Measurements from ENCODE around the gene INTS11. TPM values are rescaled to one million over a fixed set of nuclear protein-coding genes. Genes with fewer than 3 reads are reported as not detected.

The INTS11 gene
- total and polyA plus RNA-seq, 2 of the 13 experiments (the other 11 are each of a cell fraction or from before 2014, with no cell fraction given): 52.8 to 94.8 TPM

GRCh38 chr1:1340185-1340584, 15.7 kb upstream of the INTS11 start:
- peaks cover 13 to 26% of the 10 kb centered on the region in 2 experiments for H3K36me3 ChIP-seq (replicated peaks in 1 of 2; ENCODE audit: control insufficient read depth in 1 of 2, insufficient read depth in 2 of 2, low read length in 2 of 2)
- no peak for FAIRE-seq
- WGBS (ENCODE audit: low lambda C conversion rate): 96% methylated on average over 23 of the region's 23 CpGs
- TF ChIP-seq MIER2 (CRISPR knock-in tag; IDR thresholded peaks at IDR 0.05) (no peak), TAF15 (IDR thresholded peaks at IDR 0.05; ENCODE audit: low read depth, low read length, poor library complexity, severe bottlenecking) (no peak), ADNP (CRISPR knock-in tag; IDR thresholded peaks at IDR 0.05) (no peak), AFF4 (CRISPR knock-in tag; IDR thresholded peaks at IDR 0.05) (no peak), STAG1 (CRISPR knock-in tag; IDR thresholded peaks at IDR 0.05) (no peak), GTF3A (CRISPR knock-in tag; conservative IDR thresholded peaks at IDR 0.05) (no peak), JUND (CRISPR knock-in tag; IDR thresholded peaks at IDR 0.05) (no peak), FIP1L1 (IDR thresholded peaks at IDR 0.05; ENCODE audit: borderline replicate concordance, insufficient read depth, low read depth, low read length) (no peak), PTBP1 (IDR thresholded peaks at IDR 0.05; ENCODE audit: low read depth, low read length, poor library complexity, severe bottlenecking) (no peak), ZNF660 (CRISPR knock-in tag; IDR thresholded peaks at IDR 0.05; ENCODE audit: borderline replicate concordance, low read depth) (no peak), ZNF747 (CRISPR knock-in tag; IDR thresholded peaks at IDR 0.05; ENCODE audit: borderline replicate concordance) (no peak), EHMT2 (IDR thresholded peaks at IDR 0.05; ENCODE audit: borderline replicate concordance, low read depth, low read length) (no peak), YY1 (IDR thresholded peaks at IDR 0.05; ENCODE audit: insufficient read depth, insufficient replicate concordance, low read depth, low read length) (no peak)
- TF ChIP-seq, protein P1, sequence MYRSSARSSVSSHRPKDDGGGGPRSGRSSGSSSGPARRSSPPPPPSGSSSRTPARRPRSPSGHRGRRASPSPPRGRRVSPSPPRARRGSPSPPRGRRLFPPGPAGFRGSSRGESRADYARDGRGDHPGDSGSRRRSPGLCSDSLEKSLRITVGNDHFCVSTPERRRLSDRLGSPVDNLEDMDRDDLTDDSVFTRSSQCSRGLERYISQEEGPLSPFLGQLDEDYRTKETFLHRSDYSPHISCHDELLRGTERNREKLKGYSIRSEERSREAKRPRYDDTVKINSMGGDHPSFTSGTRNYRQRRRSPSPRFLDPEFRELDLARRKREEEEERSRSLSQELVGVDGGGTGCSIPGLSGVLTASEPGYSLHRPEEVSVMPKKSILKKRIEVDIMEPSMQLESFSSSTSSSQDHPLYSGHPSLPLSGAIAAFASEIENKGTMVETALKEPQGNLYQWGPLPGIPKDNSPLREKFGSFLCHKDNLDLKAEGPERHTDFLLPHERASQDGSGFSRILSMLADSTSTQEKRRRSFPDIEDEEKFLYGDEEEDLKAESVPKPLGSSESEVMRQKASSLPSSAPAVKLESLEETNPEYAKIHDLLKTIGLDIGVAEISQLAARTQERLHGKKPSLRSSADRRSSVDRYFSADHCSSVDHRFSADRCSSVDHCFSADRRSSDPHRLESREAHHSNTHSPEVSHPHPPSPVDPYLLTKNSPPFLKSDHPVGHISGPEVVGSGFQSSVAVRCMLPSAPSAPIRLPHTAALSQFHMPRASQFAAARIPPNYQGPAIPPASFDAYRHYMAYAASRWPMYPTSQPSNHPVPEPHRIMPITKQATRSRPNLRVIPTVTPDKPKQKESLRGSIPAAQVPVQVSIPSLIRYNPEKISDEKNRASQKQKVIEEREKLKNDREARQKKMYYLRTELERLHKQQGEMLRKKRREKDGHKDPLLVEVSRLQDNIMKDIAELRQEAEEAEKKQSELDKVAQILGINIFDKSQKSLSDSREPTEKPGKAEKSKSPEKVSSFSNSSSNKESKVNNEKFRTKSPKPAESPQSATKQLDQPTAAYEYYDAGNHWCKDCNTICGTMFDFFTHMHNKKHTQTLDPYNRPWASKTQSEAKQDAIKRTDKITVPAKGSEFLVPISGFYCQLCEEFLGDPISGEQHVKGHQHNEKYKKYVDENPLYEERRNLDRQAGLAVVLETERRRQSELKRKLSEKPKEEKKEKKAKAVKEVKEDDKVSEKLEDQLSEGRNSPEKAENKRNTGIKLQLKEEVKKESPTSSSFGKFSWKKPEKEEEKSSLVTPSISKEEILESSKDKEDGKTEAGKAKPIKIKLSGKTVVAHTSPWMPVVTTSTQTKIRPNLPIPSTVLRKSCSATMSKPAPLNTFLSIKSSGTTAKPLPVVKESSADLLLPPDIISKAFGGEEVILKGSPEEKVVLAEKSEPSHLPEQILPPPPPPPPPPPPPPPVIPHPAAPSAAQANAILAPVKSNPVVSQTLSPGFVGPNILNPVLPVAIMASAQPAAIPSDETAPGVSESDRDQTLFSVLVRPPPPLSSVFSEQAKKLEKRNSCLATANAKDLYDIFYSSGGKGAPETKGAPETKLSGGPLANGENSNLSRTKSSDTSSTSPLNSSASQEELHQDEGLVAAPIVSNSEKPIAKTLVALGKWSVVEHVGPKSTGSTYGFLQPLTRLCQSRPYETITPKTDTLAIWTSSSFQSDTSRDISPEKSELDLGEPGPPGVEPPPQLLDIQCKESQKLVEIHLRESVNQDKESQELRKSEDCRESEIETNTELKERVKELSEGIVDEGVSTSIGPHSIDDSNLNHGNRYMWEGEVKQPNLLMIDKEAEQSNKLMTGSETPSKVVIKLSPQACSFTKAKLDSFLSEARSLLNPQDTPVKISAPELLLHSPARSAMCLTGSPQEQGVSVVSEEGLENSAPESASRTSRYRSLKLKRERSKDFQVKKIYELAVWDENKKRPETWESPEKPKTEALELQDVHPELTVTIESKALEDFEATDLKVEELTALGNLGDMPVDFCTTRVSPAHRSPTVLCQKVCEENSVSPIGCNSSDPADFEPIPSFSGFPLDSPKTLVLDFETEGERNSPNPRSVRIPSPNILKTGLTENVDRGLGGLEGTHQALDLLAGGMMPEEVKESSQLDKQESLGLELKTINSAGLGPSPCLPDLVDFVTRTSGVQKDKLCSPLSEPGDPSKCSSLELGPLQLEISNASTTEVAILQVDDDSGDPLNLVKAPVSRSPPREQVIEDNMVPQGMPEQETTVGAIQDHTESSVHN (CRISPR knock-in tag; IDR thresholded peaks at IDR 0.05): no peak

More at GRCh38 chr1:1340185-1340584, 15.7 kb upstream of the INTS11 start:
- peaks cover 18% of the 10 kb centered on the region for H3K4me1 ChIP-seq (ENCODE audit: insufficient read depth, low read length)
- peaks cover 13% of the 10 kb centered on the region for H3K79me2 ChIP-seq (ENCODE audit: insufficient read depth, low read length)
- no peak overlapping the region for H3K27ac ChIP-seq (ENCODE audit: extremely low read length, insufficient read depth, low read length)
- ATAC-seq (no peak), DNase-seq (ENCODE audit: low spot score) (no peak)
- POLR2A ChIA-PET: no interaction called here
- in situ Hi-C loops (cut with HindIII; ENCODE audit: extremely low pct_ligation_motif_present, low pct_unique_long_range_greater_than_20kb) (no loop called here), intact Hi-C loops (cut with micrococcal nuclease; ENCODE audit: unreplicated experiment) (no loop called here)
- H3K27me3 ChIP-seq (ENCODE audit: control insufficient read depth in 1 of 2, insufficient read depth in 2 of 2, low read length in 2 of 2): no peaks in the 10 kb centered on the region
- BruUV-seq (replicated peaks): no TSS peak
- H4K20me1 ChIP-seq (ENCODE audit: insufficient read depth, low read length): peaks cover 12% of the 10 kb centered on the region; the same call in 1 of the 2 replicates
- H2AFZ ChIP-seq (ENCODE audit: low read length): no peak overlapping the region
- no peak overlapping the region for H3K4me2 ChIP-seq (ENCODE audit: low read depth, low read length)
- no peak overlapping the region for H3K4me3 ChIP-seq (replicated peaks in 1 of 3; ENCODE audit: insufficient read depth in 1 of 3, low read depth in 2 of 3, low read length in 3 of 3)
- no peaks in the 10 kb centered on the region for H3K9me3 ChIP-seq (ENCODE audit: low read length)
- CTCF ChIA-PET (ENCODE audit: low intra/inter-chr PET ratio, low total read pairs): no interaction called here
- H3K9ac ChIP-seq (ENCODE audit: insufficient read depth, low read depth, low read length): no peak overlapping the region
